Neuronal stem cell (in vitro differentiated cells): Measurements from ENCODE around the gene VWA8.

Experiments used
- DNase-seq: peaks from one replicate; pipeline ENCODE4 v3.0.0-alpha.2; 2013; ENCODE audit warnings: low spot score
- H2AFZ ChIP-seq: one replicate; pipeline ENCODE4 v1.6.1; 2013; ENCODE audit warnings: mild to moderate bottlenecking, low read length, inconsistent platforms
- H2AK5ac ChIP-seq: 2 replicates; pipeline ENCODE4 v1.6.1; 2013; ENCODE audit warnings: low read depth, mild to moderate bottlenecking, inconsistent platforms, low read length, moderate library complexity, mixed read lengths
- H2BK120ac ChIP-seq: 2 replicates; pipeline ENCODE4 v1.6.1; 2013; ENCODE audit warnings: low read depth, mild to moderate bottlenecking, inconsistent platforms, low read length, moderate library complexity, mixed read lengths
- H2BK12ac ChIP-seq: one replicate; pipeline ENCODE4 v1.6.1; 2013; ENCODE audit warnings: low read length, inconsistent platforms
- H2BK15ac ChIP-seq: 2 replicates; pipeline ENCODE4 v1.6.1; 2013; ENCODE audit warnings: mild to moderate bottlenecking, low read length, inconsistent platforms, mixed read lengths
- H2BK5ac ChIP-seq: one replicate; pipeline ENCODE4 v1.6.1; 2013; ENCODE audit warnings: inconsistent platforms, mild to moderate bottlenecking, low read length, moderate library complexity
- H3K14ac ChIP-seq: one replicate; pipeline ENCODE4 v1.6.1; 2013; ENCODE audit warnings: low read length, inconsistent platforms
- H3K18ac ChIP-seq: 2 replicates; pipeline ENCODE4 v1.6.1; 2013; ENCODE audit warnings: low read length, inconsistent platforms
- H3K23ac ChIP-seq: 2 replicates; pipeline ENCODE4 v1.6.1; 2013; ENCODE audit warnings: low read depth, mild to moderate bottlenecking, mixed read lengths, low read length, inconsistent platforms; ENCODE audit not compliant: poor library complexity
- H3K27ac ChIP-seq: replicated peaks from 3 replicates; pipeline ENCODE4 v1.5.1; 2013; ENCODE audit warnings: low read length, inconsistent platforms
- H3K27me3 ChIP-seq, 3 experiments: 2 replicates each; pipeline ENCODE4 v1.6.1; 2013; ENCODE audit warnings: low read length in 3 of 3, mild to moderate bottlenecking in 2 of 3, inconsistent platforms in 1 of 3, low read depth in 1 of 3, mixed read lengths in 1 of 3, moderate library complexity in 1 of 3; ENCODE audit not compliant: control insufficient read depth in 3 of 3, insufficient read depth in 3 of 3
- H3K36me3 ChIP-seq, 2 donors: replicated peaks in 1 of 2; 2 replicates each; pipeline ENCODE4 v1.6.1; 2013; ENCODE audit warnings: low read length in 2 of 2; ENCODE audit not compliant: control insufficient read depth in 2 of 2, insufficient read depth in 2 of 2
- H3K4ac ChIP-seq: 2 replicates; pipeline ENCODE4 v1.6.1; 2013; ENCODE audit warnings: inconsistent platforms, mild to moderate bottlenecking, low read length, moderate library complexity
- H3K4me1 ChIP-seq, 2 donors: 1 replicate in 1 of 2; 2 replicates in 1 of 2; pipeline ENCODE4 v1.6.1; 2013; ENCODE audit warnings: low read length in 2 of 2, low read depth in 1 of 2; ENCODE audit not compliant: control insufficient read depth in 2 of 2, insufficient read depth in 1 of 2
- H3K4me2 ChIP-seq: one replicate; pipeline ENCODE4 v1.6.1; 2013; ENCODE audit warnings: mild to moderate bottlenecking, low read length, inconsistent platforms; ENCODE audit not compliant: insufficient read depth, poor library complexity, severe bottlenecking
- H3K4me3 ChIP-seq, 2 donors: 2 replicates each; pipeline ENCODE4 v1.5.1; 2013; ENCODE audit warnings: low read length in 2 of 2, mild to moderate bottlenecking in 2 of 2, inconsistent platforms in 1 of 2, moderate library complexity in 1 of 2
- H3K79me1 ChIP-seq: one replicate; pipeline ENCODE4 v1.6.1; 2013; ENCODE audit warnings: low read depth, mild to moderate bottlenecking, inconsistent platforms, low read length, moderate library complexity
- H3K9ac ChIP-seq: one replicate; pipeline ENCODE4 v1.6.1; 2013; ENCODE audit warnings: mild to moderate bottlenecking, low read depth, low read length, inconsistent platforms; ENCODE audit not compliant: poor library complexity
- H3K9me3 ChIP-seq, 2 donors: replicated peaks in 1 of 2; 2 replicates each; pipeline versions ENCODE3 to v1.6.1; 2013; ENCODE audit warnings: low read length in 2 of 2, mild to moderate bottlenecking in 2 of 2, inconsistent platforms in 1 of 2, low read depth in 1 of 2, mixed read lengths in 1 of 2, moderate library complexity in 1 of 2; ENCODE audit not compliant: control insufficient read depth in 2 of 2, insufficient read depth in 1 of 2
- H4K8ac ChIP-seq: one replicate; pipeline ENCODE4 v1.6.1; 2013; ENCODE audit warnings: low read depth, mild to moderate bottlenecking, inconsistent platforms, low read length, moderate library complexity
- H4K91ac ChIP-seq: one replicate; pipeline ENCODE4 v1.6.1; 2013; ENCODE audit warnings: low read length, low read depth, mild to moderate bottlenecking, inconsistent platforms; ENCODE audit not compliant: poor library complexity
- WGBS, 2 donors: extraction: QIAGEN DNeasy Blood & Tissue Kit; methylation state at CpG; one replicate each; pipeline ENCODE4 v1.1.7; 2013; ENCODE audit warnings: missing lambda C conversion rate in 2 of 2, mixed read lengths in 1 of 2; ENCODE audit not compliant: insufficient read length in 2 of 2, insufficient replicate concordance in 1 of 2; ENCODE audit errors: extremely low coverage in 2 of 2; 5-methylcytosine and 5-hydroxymethylcytosine counted together

VWA8 gene

GRCh38 chr13:41970022-41970421 is 9.1 kb upstream of the VWA8 start:
- Histone ChIP-seq H3K9me3 (no peaks in the 10 kb centered on the region), H3K23ac (no peak overlapping the region), H3K4ac (no peak overlapping the region), H3K79me1 (no peaks in the 10 kb centered on the region), H3K18ac (no peak overlapping the region), H2AFZ (no peak overlapping the region), H2BK5ac (no peak overlapping the region), H3K27ac (no peak overlapping the region), H3K27me3 (peaks cover 0 to 2% (median 0%) of the 10 kb centered on the region in 3 experiments), H4K91ac (no peak overlapping the region), H3K14ac (no peak overlapping the region), H2BK15ac (no peak overlapping the region), H2BK120ac (no peak overlapping the region), H3K4me3 (no peak overlapping the region), H3K4me1 (peaks cover 0 to 3% of the 10 kb centered on the region in 2 donors), H3K36me3 (no peaks in the 10 kb centered on the region), H3K9ac (no peak overlapping the region), H3K4me2 (no peak overlapping the region), H2AK5ac (no peak overlapping the region), H4K8ac (no peak overlapping the region), H2BK12ac (no peak overlapping the region)
- DNase-seq = no peak

- no peak overlapping the region for H3K14ac ChIP-seq
- no peak overlapping the region for H4K8ac ChIP-seq
- H2BK120ac ChIP-seq = no peak overlapping the region
- H3K9me3 ChIP-seq = no peaks in the 10 kb centered on the region
- no peak overlapping the region for H2AK5ac ChIP-seq
- DNase-seq = no peak
- H3K4me3 ChIP-seq = no peak overlapping the region
- H3K4me2 ChIP-seq = no peak overlapping the region
- H3K4me1 ChIP-seq = peaks cover 0 to 3% of the 10 kb centered on the region in 2 donors
- peaks cover 0 to 2% (median 0%) of the 10 kb centered on the region in 3 experiments for H3K27me3 ChIP-seq
- no peak overlapping the region for H3K27ac ChIP-seq
- H3K36me3 ChIP-seq = no peaks in the 10 kb centered on the region
- H3K9ac ChIP-seq = no peak overlapping the region
- no peak overlapping the region for H2BK15ac ChIP-seq
- no peak overlapping the region for H2BK5ac ChIP-seq
- no CpG with 5 or more reads among the region's 4 CpGs for whole genome bisulfite sequencing, 2 donors
- H3K79me1 ChIP-seq = no peaks in the 10 kb centered on the region
- H2AFZ ChIP-seq = peak overlapping the region; percentile 10
- no peak overlapping the region for H3K4ac ChIP-seq
- no peak overlapping the region for H4K91ac ChIP-seq
- no peak overlapping the region for H3K23ac ChIP-seq
- H2BK12ac ChIP-seq = no peak overlapping the region
- no peak overlapping the region for H3K18ac ChIP-seq
Observed at GRCh38 chr13:41969072-41969471, 8.2 kb upstream of the VWA8 start.

GRCh38 chr13:41966671-41967070 is 5.8 kb upstream of the VWA8 start:
- no peak overlapping the region for H2BK12ac ChIP-seq
- H3K4me1 ChIP-seq = peaks cover 0 to 3% of the 10 kb centered on the region in 2 donors
- H2BK120ac ChIP-seq = no peak overlapping the region
- H3K4me2 ChIP-seq = no peak overlapping the region
- DNase-seq = no peak
- H3K14ac ChIP-seq = no peak overlapping the region
- no peak overlapping the region for H3K27ac ChIP-seq
- no peak overlapping the region for H2BK15ac ChIP-seq
- WGBS, 2 donors = no CpG with 5 or more reads among the region's 1 CpG
- H2AFZ ChIP-seq = no peak overlapping the region
- no peak overlapping the region for H2BK5ac ChIP-seq
- H4K91ac ChIP-seq = no peak overlapping the region
- H3K36me3 ChIP-seq = no peaks in the 10 kb centered on the region
- no peak overlapping the region for H3K18ac ChIP-seq
- no peak overlapping the region for H2AK5ac ChIP-seq
- no peak overlapping the region for H3K23ac ChIP-seq
- no peak overlapping the region for H3K9ac ChIP-seq
- H3K27me3 ChIP-seq = peaks cover 0 to 2% (median 0%) of the 10 kb centered on the region in 3 experiments
- no peak overlapping the region for H3K4ac ChIP-seq
- no peak overlapping the region for H4K8ac ChIP-seq
- no peaks in the 10 kb centered on the region for H3K9me3 ChIP-seq
- no peaks in the 10 kb centered on the region for H3K79me1 ChIP-seq
- H3K4me3 ChIP-seq = no peak overlapping the region

- Histone ChIP-seq H3K4me3 (no peak overlapping the region), H3K14ac (no peak overlapping the region), H3K9ac (no peak overlapping the region), H2AFZ (no peak overlapping the region), H3K79me1 (peaks cover 8% of the 10 kb centered on the region), H2BK12ac (no peak overlapping the region), H4K8ac (no peak overlapping the region), H3K23ac (no peak overlapping the region), H4K91ac (no peak overlapping the region), H3K9me3 (no peaks in the 10 kb centered on the region), H3K36me3 (no peaks in the 10 kb centered on the region), H2BK120ac (no peak overlapping the region), H3K27me3 (no peaks in the 10 kb centered on the region), H3K4me1 (peaks cover 3 to 4% of the 10 kb centered on the region in 2 donors), H3K27ac (no peak overlapping the region), H3K4me2 (no peak overlapping the region), H2BK5ac (no peak overlapping the region), H3K18ac (no peak overlapping the region), H2AK5ac (no peak overlapping the region), H3K4ac (no peak overlapping the region), H2BK15ac (no peak overlapping the region)
- WGBS, 2 donors = no CpG with 5 or more reads among the region's 1 CpG
- no peak for DNase-seq
Observed at GRCh38 chr13:41962994-41963393, 2.1 kb upstream of the VWA8 start.
